Measurements from ENCODE around the gene TPMT.
"Not testable (repeated sequence)": the region's sequence is repeated elsewhere in the genome, so short reads cannot be mapped to it uniquely, and the experiment has no call there.

TPMT gene

DNA sequence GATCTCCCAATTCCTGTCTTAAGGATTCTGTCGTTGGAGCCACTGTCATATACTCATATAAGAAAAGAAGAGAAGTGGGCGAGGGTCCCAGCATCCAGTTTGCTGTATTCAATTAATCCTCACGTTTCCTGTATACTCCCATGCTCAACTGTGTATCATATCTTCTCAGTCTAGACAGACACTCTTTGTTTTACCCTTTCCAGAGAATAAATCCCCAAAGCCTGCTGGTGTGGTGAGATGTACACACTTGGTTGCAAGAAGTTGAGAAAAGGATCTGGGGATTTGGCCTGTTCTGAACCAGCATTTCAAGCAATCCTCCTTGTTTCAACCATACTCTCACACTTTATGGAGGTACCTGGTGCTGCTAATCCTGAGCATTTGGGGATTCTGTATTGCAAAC, 3.1 kb downstream of the TPMT start:
- Histone ChIP-seq H3K27me3 (ENCODE audit: control insufficient read depth, insufficient read depth, low read length) (no peaks in the 10 kb centered on the region), H3K27ac (ENCODE audit: low read depth, low read length) (no peak overlapping the region), H3K36me3 (ENCODE audit: control insufficient read depth, insufficient read depth, low read length) (no peaks in the 10 kb centered on the region)

DNA sequence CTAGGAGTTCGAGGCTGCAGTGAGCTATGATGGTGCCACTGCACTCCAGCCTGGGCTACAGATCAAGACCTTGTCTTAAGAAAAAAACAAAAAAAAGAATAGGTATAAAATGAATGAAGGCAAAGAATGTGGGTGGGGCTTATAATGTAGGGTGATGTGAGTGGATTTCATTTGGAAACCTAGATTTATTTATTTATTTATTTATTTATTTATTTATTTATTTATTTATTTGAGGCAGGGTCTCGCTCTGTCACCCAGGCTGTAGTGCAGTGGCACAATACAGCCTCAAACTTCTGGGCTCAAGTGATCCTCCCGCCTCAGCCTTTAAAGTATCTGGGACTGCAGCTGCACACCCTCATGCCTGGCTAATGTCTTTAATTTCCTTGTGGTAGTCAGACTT, 3.5 kb downstream of the TPMT start:
- H3K27me3 ChIP-seq (ENCODE audit: control insufficient read depth, insufficient read depth, low read length); H3K27ac ChIP-seq (ENCODE audit: low read depth, low read length); H3K9ac ChIP-seq (ENCODE audit: low read length); H3K36me3 ChIP-seq (ENCODE audit: control insufficient read depth, insufficient read depth, low read length); H3K4me1 ChIP-seq (ENCODE audit: control insufficient read depth, insufficient read depth, low read length); H3K4me3 ChIP-seq (ENCODE audit: low read length): not testable (repeated sequence)

More for the DNA sequence above, 3.1 kb downstream of the TPMT start:
- H3K9ac ChIP-seq (ENCODE audit: low read length) = no peak overlapping the region
- no peak overlapping the region for H3K4me3 ChIP-seq (ENCODE audit: low read length)
- no peaks in the 10 kb centered on the region for H3K4me1 ChIP-seq (ENCODE audit: control insufficient read depth, insufficient read depth, low read length)

DNA sequence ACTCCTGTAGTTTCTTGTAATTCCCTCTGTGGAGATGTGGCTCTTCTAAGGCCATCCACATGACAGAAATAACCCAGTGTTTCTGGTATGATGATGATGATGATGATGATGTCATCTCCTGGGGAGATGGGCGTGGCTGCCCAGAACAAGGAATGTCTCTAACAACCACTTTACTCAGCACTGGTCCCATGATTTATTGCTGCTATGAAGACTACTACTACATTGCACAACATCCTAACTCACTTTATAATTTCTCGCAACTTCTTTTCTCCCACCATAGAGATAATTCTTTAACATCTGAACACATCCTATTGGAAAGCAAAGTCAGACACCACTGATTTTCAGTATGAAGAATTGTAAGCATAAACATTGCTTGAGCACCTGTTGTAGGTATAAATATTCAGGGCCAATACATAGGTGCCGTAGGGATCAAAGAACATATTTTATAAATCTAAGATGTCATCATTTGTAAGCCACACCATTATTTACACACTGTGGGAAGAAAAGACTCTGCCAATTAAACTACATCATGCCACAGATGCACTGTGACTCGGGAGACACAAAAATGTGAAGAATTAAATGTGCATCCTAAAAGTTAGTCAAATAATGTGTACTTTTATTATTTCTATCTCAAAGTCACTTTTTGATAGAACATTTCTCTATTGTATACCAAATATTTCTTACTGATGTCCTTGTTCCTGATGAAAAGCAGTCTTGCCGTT, 6.4 kb downstream of the TPMT start:
- H3K27me3 ChIP-seq (ENCODE audit: control insufficient read depth, insufficient read depth, low read length) = no peaks in the 10 kb centered on the region
- H3K4me1 ChIP-seq (ENCODE audit: control insufficient read depth, insufficient read depth, low read length) = no peaks in the 10 kb centered on the region
- H3K9ac ChIP-seq (ENCODE audit: low read length) = no peak overlapping the region
- no peak overlapping the region for H3K4me3 ChIP-seq (ENCODE audit: low read length)
- H3K27ac ChIP-seq (ENCODE audit: low read depth, low read length) = no peak overlapping the region
- H3K36me3 ChIP-seq (ENCODE audit: control insufficient read depth, insufficient read depth, low read length) = no peaks in the 10 kb centered on the region

DNA sequence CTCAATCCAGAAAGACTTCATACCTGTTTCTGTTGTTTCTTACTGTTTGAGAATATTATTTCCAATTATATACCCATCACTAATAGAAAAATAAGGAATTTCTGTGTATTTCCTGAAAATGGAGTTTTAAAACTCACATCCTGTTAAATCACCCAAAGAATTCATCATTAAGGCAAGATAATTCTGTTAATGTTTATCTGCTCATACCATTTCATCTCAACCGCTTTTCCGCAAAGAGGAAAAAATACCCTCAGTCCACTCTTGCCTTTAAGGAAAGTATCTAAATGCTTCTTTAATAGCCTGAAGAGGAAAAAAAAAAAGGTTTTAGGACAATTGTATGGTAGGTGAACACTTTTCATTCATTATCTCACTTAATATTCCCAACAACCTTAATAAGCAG, 7.3 kb downstream of the TPMT start:
- Histone ChIP-seq H3K9ac (ENCODE audit: low read length) (no peak overlapping the region), H3K4me3 (ENCODE audit: low read length) (no peak overlapping the region), H3K27ac (ENCODE audit: low read depth, low read length) (no peak overlapping the region), H3K4me1 (ENCODE audit: control insufficient read depth, insufficient read depth, low read length) (no peaks in the 10 kb centered on the region), H3K27me3 (ENCODE audit: control insufficient read depth, insufficient read depth, low read length) (no peaks in the 10 kb centered on the region), H3K36me3 (ENCODE audit: control insufficient read depth, insufficient read depth, low read length) (no peaks in the 10 kb centered on the region)

DNA sequence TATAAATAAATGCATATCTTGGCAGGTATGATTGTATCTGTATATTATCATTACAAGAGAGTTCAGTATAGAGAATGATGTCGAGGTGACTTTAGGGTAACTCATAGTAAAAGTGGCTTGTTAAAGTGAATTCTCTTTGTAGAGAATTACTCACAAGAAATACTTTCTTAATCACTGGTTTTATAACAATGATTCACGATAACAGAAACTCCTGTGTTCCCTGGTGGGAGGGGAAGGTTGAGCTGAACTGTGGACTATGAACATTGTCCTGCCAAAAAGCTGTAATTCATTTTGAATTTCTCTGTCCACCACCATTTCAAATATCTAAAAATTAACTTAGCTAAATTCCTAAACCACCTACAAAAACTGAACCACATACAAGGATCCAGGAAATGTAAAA, 7.7 kb downstream of the TPMT start:
- Histone ChIP-seq H3K9ac (ENCODE audit: low read length) (no peak overlapping the region), H3K4me1 (ENCODE audit: control insufficient read depth, insufficient read depth, low read length) (no peaks in the 10 kb centered on the region), H3K36me3 (ENCODE audit: control insufficient read depth, insufficient read depth, low read length) (no peaks in the 10 kb centered on the region), H3K4me3 (ENCODE audit: low read length) (no peak overlapping the region), H3K27ac (ENCODE audit: low read depth, low read length) (no peak overlapping the region), H3K27me3 (ENCODE audit: control insufficient read depth, insufficient read depth, low read length) (no peaks in the 10 kb centered on the region)

DNA sequence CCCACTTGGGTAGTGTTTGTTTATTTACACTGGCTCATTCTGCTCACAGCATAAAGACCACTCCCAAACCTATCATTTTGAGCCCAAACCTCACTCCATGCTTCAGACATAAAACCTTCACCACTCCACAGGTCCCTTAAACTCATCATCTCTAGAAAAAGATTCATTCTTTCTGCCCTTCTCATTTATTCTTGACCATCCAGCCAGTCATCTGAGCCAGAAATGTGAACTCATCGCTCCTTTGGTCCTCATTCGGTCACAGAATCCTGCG, 12.4 kb downstream of the TPMT start:
- Histone ChIP-seq H3K36me3 (ENCODE audit: control insufficient read depth, insufficient read depth, low read length) (peaks cover 3% of the 10 kb centered on the region), H3K27ac (ENCODE audit: low read depth, low read length) (no peak overlapping the region), H3K27me3 (ENCODE audit: control insufficient read depth, insufficient read depth, low read length) (no peaks in the 10 kb centered on the region), H3K9ac (ENCODE audit: low read length) (no peak overlapping the region), H3K4me3 (ENCODE audit: low read length) (no peak overlapping the region), H3K4me1 (ENCODE audit: control insufficient read depth, insufficient read depth, low read length) (no peaks in the 10 kb centered on the region)

DNA sequence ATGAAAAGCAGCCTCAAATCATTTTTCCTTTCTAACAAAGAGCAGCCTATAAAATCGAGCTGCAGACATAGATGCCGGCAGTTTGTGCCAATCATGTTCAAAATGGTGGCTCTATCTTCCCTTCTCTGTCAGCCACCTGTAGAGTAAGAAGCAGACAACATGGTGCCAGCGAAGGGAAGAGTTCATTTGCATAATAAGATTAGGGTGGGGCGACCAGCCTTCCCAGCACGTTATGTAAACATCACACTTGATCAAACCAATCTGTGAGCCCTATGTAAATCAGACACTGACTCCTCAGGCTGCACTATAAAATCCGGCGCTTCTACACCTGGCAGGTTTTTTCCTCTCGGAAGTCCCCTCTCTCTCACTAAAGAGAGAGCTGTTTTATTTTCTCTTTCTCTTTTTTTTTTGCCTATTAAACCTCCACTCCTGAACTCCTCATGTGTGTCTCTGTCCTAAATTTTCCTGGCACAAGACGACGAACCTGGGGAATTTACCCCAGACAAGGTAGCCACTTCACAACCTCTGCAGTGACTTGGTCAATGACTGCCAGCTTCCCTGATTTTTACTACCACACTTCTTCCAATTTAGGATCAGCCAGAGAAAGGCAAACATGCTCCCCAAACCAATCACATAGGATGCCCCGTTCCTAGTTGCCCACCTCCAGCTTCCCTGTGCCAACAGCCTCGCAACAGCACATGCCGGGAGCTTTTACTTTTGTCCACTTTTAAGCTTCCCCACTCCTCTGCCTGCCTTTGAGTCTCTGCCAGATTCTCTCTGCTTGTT, 12.9 kb downstream of the TPMT start:
- Histone ChIP-seq H3K36me3 (ENCODE audit: control insufficient read depth, insufficient read depth, low read length) (peaks cover 3% of the 10 kb centered on the region), H3K4me1 (ENCODE audit: control insufficient read depth, insufficient read depth, low read length) (no peaks in the 10 kb centered on the region), H3K27ac (ENCODE audit: low read depth, low read length) (no peak overlapping the region), H3K9ac (ENCODE audit: low read length) (no peak overlapping the region), H3K27me3 (ENCODE audit: control insufficient read depth, insufficient read depth, low read length) (no peaks in the 10 kb centered on the region), H3K4me3 (ENCODE audit: low read length) (no peak overlapping the region)

DNA sequence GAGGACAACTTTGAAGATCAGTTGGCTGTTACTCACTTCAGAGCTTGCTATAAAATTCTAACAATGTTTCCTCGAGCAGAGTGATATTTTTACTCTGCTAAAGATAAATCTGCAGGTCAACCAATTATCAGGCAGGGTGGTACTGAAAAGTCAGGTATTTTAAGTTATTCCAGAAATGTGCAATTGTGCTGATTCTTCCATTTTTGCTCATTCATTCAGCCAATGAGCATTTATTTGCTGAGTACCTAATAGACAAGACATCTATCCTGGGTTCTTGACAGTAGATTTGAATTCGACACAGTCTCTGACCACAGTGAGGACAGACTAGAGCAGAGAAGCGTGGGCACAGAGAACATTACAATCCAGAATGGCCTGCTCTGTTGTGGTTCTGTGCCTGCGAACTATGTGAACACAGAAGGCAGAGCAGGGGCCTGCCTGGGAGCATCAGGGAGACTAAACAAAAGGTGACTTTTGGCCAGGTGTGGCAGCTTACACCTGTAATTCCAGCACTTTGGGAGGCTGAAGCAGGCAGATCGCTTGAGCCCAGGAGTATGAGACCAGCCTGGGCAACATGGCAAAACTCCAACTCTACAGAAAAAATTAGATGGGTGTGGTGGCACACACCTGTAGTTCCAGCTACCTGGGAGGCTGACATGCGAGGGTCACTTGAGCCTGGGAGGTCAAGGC, 14.8 kb downstream of the TPMT start:
- H3K36me3 ChIP-seq (ENCODE audit: control insufficient read depth, insufficient read depth, low read length) = peaks cover 3% of the 10 kb centered on the region
- H3K4me1 ChIP-seq (ENCODE audit: control insufficient read depth, insufficient read depth, low read length) = no peaks in the 10 kb centered on the region
- no peaks in the 10 kb centered on the region for H3K27me3 ChIP-seq (ENCODE audit: control insufficient read depth, insufficient read depth, low read length)
- no peak overlapping the region for H3K4me3 ChIP-seq (ENCODE audit: low read length)
- no peak overlapping the region for H3K9ac ChIP-seq (ENCODE audit: low read length)
- H3K27ac ChIP-seq (ENCODE audit: low read depth, low read length) = no peak overlapping the region

DNA sequence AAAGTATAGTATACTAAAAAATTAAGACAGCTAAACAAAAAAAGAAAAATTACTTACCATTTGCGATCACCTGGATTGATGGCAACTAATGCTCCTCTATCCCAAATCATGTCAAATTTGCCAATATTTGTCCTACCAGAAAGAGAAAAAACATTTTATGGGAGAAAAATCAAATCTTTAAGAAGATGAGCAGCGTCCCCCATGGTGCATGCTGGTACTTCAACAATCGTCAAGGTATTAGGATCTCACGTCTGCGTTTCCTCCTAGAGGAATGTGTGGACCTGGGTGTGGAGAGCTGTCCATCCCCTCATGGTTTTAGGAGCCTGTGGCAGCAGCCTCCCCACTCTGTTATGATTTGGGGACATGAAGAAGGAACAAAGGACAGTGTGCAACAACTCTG, 16.0 kb downstream of the TPMT start:
- Histone ChIP-seq H3K27me3 (ENCODE audit: control insufficient read depth, insufficient read depth, low read length) (no peaks in the 10 kb centered on the region), H3K27ac (ENCODE audit: low read depth, low read length) (no peak overlapping the region), H3K36me3 (ENCODE audit: control insufficient read depth, insufficient read depth, low read length) (peaks cover 3% of the 10 kb centered on the region), H3K4me3 (ENCODE audit: low read length) (no peak overlapping the region), H3K4me1 (ENCODE audit: control insufficient read depth, insufficient read depth, low read length) (no peaks in the 10 kb centered on the region), H3K9ac (ENCODE audit: low read length) (no peak overlapping the region)

DNA sequence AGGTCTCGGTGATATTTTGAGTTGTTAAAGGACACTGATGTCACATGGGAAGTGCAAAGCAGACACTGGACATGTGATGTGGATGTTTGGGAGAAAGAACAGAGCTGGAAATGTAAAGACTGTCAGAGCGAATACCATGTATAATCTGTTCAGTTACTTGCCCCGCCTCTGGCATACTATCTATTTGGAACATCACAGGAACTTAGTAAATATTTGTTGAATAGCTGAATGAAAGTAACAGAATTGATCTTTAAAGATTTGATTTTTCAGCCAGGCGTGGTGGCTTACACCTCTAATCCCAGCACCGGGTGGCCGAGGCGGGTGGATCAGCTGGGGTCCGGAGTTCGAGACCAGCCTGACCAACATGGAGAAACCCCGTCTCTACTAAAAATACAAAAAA, 18.6 kb downstream of the TPMT start:
- Histone ChIP-seq H3K27me3 (ENCODE audit: control insufficient read depth, insufficient read depth, low read length) (no peaks in the 10 kb centered on the region), H3K36me3 (ENCODE audit: control insufficient read depth, insufficient read depth, low read length) (peaks cover 3% of the 10 kb centered on the region), H3K27ac (ENCODE audit: low read depth, low read length) (no peak overlapping the region), H3K9ac (ENCODE audit: low read length) (no peak overlapping the region), H3K4me3 (ENCODE audit: low read length) (no peak overlapping the region), H3K4me1 (ENCODE audit: control insufficient read depth, insufficient read depth, low read length) (no peaks in the 10 kb centered on the region)

DNA sequence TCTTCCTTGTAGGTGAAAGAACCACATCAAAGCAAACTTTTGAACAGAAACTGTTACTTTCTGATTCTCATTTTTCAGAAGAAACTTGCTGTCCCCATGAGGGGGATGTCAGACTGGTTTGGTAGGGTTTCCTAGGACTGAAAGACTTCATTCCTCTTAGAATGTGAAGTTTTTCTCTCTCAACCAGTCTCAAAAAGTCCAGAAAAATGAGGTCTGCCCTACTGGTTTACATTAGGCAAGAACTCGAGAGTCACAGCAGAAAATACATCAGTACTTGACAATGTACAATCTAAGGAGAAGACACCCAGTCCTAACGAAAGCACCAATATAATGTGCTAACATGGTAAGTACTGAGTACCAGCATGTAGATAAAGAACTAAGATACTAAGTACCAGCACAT, 19.7 kb downstream of the TPMT start:
- H3K4me3 ChIP-seq (ENCODE audit: low read length) = no peak overlapping the region
- H3K36me3 ChIP-seq (ENCODE audit: control insufficient read depth, insufficient read depth, low read length) = peaks cover 3% of the 10 kb centered on the region

DNA sequence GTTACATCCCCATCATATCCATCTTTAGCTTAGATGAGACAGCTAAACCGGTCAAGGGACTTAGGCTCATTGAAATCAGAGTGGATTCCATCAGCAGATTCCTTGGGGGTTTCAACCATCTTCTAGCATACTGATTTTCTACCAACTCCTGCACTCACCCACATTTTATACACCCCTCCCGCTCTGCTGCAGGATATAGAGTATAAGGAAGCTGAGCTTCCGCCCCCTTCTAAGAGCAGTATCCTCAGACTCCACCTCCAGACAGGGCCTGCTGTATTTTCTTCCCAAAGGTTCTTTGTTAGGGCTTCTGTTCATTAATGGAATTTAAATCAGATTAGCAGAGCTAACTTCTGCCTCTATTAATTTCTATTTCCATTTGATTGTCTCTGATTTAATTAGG, 22.5 kb downstream of the TPMT start:
- Histone ChIP-seq H3K9ac (ENCODE audit: low read length) (no peak overlapping the region), H3K36me3 (ENCODE audit: control insufficient read depth, insufficient read depth, low read length) (peaks cover 2% of the 10 kb centered on the region), H3K4me3 (ENCODE audit: low read length) (no peak overlapping the region), H3K27ac (ENCODE audit: low read depth, low read length) (no peak overlapping the region), H3K4me1 (ENCODE audit: control insufficient read depth, insufficient read depth, low read length) (no peaks in the 10 kb centered on the region), H3K27me3 (ENCODE audit: control insufficient read depth, insufficient read depth, low read length) (no peaks in the 10 kb centered on the region)

More for the DNA sequence above, 19.7 kb downstream of the TPMT start:
- H3K27ac ChIP-seq (ENCODE audit: low read depth, low read length) = no peak overlapping the region
- H3K27me3 ChIP-seq (ENCODE audit: control insufficient read depth, insufficient read depth, low read length) = no peaks in the 10 kb centered on the region
- no peaks in the 10 kb centered on the region for H3K4me1 ChIP-seq (ENCODE audit: control insufficient read depth, insufficient read depth, low read length)
- no peak overlapping the region for H3K9ac ChIP-seq (ENCODE audit: low read length)
